GM12878 (cell line): ENCODE measurements around the gene RIMBP2. TPM values are rescaled to one million over a fixed set of nuclear protein-coding genes. Genes with fewer than 3 reads are reported as not detected.

ENCODE experiments used
- ATAC-seq: fragments of 200-7000 bp; cut with Tn5 transposase; 3 replicates; pipeline ENCODE4 v1.9.1; 2020; ENCODE audit warnings: mild to moderate bottlenecking, moderate library complexity
- BruUV-seq: library from RNA; stranded (reverse); fragments of 400-500 nt; replicated peaks from 2 replicates; lab custom pipeline; 2021; lab: Mats Ljungman, UMichigan
- CTCF ChIA-PET: fragments of 300-600 bp; sonication (Branson Sonifier 250); formaldehyde crosslinking; extraction: SDS; loops from one replicate; lab custom pipeline; 2021; ENCODE audit warnings: inconsistent platforms; lab: Yijun Ruan, JAX
- POLR2A ChIA-PET: fragments of 350-600 bp; formaldehyde crosslinking; extraction: SDS; loops from one replicate; lab custom pipeline; 2021; ENCODE audit warnings: inconsistent platforms; lab: Charles Lee
- RAD21 ChIA-PET: fragments of 300-600 bp; sonication (Branson Sonifier 250); formaldehyde crosslinking; loops from one replicate; lab custom pipeline; 2023; ENCODE audit warnings: antibody characterized with exemption; ENCODE audit not compliant: unreplicated experiment; lab: Charles Lee
- SMC1A ChIA-PET: fragments of 300-600 bp; sonication (Branson Sonifier 250); formaldehyde crosslinking; loops from one replicate; lab custom pipeline; 2023; ENCODE audit not compliant: unreplicated experiment, uncharacterized antibody; lab: Charles Lee
- DNase-seq: peaks from one replicate; pipeline ENCODE4 v3.0.0-alpha.2; 2011; ENCODE audit warnings: low read depth, low spot score
- FAIRE-seq: peaks from 3 replicates; lab custom pipeline; 2011; peaks lifted over from hg19 to GRCh38; lab: Jason Lieb, UNC
- H2AFZ ChIP-seq: 2 replicates; pipeline ENCODE4 v1.6.0; 2011; ENCODE audit warnings: low read depth, low read length, control low read depth; ENCODE audit not compliant: control insufficient read depth
- H3K27ac ChIP-seq: 2 replicates; pipeline ENCODE4 v1.5.1; 2011; ENCODE audit warnings: control low read depth; ENCODE audit not compliant: control insufficient read depth, insufficient read depth
- H3K27me3 ChIP-seq, 2 experiments: replicated peaks in 1 of 2; 2 replicates each; pipeline versions ENCODE4 v1.6.0 to v1.6.1; 2011; ENCODE audit warnings: low read length in 1 of 2; ENCODE audit not compliant: control insufficient read depth in 2 of 2, insufficient read depth in 2 of 2
- H3K36me3 ChIP-seq, 2 experiments: 2 replicates each; pipeline ENCODE4 v1.5.1; 2011; ENCODE audit warnings: low read length in 1 of 2; ENCODE audit not compliant: control insufficient read depth in 2 of 2, insufficient read depth in 2 of 2
- H3K4me1 ChIP-seq: 2 replicates; pipeline ENCODE4 v1.6.1; 2011; ENCODE audit warnings: mild to moderate bottlenecking, low read length, moderate library complexity, mixed read lengths; ENCODE audit not compliant: control insufficient read depth, insufficient read depth
- H3K4me2 ChIP-seq: 2 replicates; pipeline ENCODE4 v1.6.0; 2011; ENCODE audit warnings: control low read depth; ENCODE audit not compliant: control insufficient read depth, insufficient read depth
- H3K4me3 ChIP-seq: fragments of 200-600 bp; sonication (generic); 2 replicates; pipeline ENCODE4 v1.5.1; 2016
- H3K79me2 ChIP-seq: 2 replicates; pipeline ENCODE4 v1.6.0; 2011; ENCODE audit warnings: low read length; ENCODE audit not compliant: control insufficient read depth, insufficient read depth
- H3K9ac ChIP-seq: 2 replicates; pipeline ENCODE4 v1.8.0; 2011; ENCODE audit warnings: low read length, control low read depth, mixed read lengths; ENCODE audit not compliant: control insufficient read depth, insufficient read depth
- H3K9me3 ChIP-seq: replicated peaks from 3 replicates; pipeline ENCODE4 v1.5.1; 2011; ENCODE audit warnings: mild to moderate bottlenecking, low read length; ENCODE audit not compliant: control insufficient read depth, insufficient read depth
- H4K20me1 ChIP-seq: 2 replicates; pipeline ENCODE4 v1.6.0; 2011; ENCODE audit not compliant: control insufficient read depth, insufficient read depth
- BMI1 ChIP-seq: fragments of 450-650 bp; IDR thresholded peaks from 2 replicates; pipeline ENCODE4 v1.6.1; 2016; ENCODE audit warnings: mild to moderate bottlenecking, moderate library complexity, borderline replicate concordance
- CHD2 ChIP-seq: IDR thresholded peaks from 2 replicates; pipeline ENCODE4 v1.6.1; 2011; ENCODE audit warnings: low read depth, low read length, improper control_type of control experiment, borderline replicate concordance
- CUX1 ChIP-seq: IDR thresholded peaks from 2 replicates; pipeline ENCODE4 v1.6.1; 2012; ENCODE audit warnings: improper control_type of control experiment, low read depth, low read length; ENCODE audit not compliant: insufficient replicate concordance
- JUNB ChIP-seq: IDR thresholded peaks from 2 replicates; pipeline ENCODE4 v1.6.1; 2016; ENCODE audit warnings: antibody characterized with exemption, mild to moderate bottlenecking
- MTA2 ChIP-seq: fragments of 450-650 bp; IDR thresholded peaks from 2 replicates; pipeline ENCODE4 v1.6.1; 2016; ENCODE audit warnings: low read depth, mild to moderate bottlenecking, moderate library complexity
- RAD21 ChIP-seq: IDR thresholded peaks from 2 replicates; pipeline ENCODE4 v1.6.1; 2011; ENCODE audit warnings: mild to moderate bottlenecking, low read depth, low read length, moderate library complexity; ENCODE audit not compliant: insufficient read depth
- SMARCA5 ChIP-seq: fragments of 450-650 bp; IDR thresholded peaks from 2 replicates; pipeline ENCODE4 v1.6.1; 2017; ENCODE audit warnings: mild to moderate bottlenecking
- WGBS: methylation state at CpG from one replicate; pipeline ENCODE4 v1.1.6; 2016; ENCODE audit warnings: low lambda C conversion rate; ENCODE audit not compliant: insufficient replicate concordance, insufficient coverage; ENCODE audit errors: missing lambda C conversion rate; 5-methylcytosine and 5-hydroxymethylcytosine counted together
- in situ Hi-C: fragments of 300-500 bp; cut with MboI; formaldehyde crosslinking; loops from 9 replicates; pipeline ENCODE4 v1.14.3; 2018; ENCODE audit warnings: mixed read lengths
- intact Hi-C: fragments of 100-400 bp; cut with micrococcal nuclease; formaldehyde crosslinking; loops from one replicate; pipeline ENCODE4 v1.14.2; 2022; ENCODE audit not compliant: unreplicated experiment
- polyA plus RNA-seq, 11 experiments: library from polyadenylated mRNA; depleted of rRNA in 4 of 11; unstranded in 6 of 11; stranded (reverse) in 5 of 11; fragments of >200 nt; fragmentation: Nextera tagmentation in 4 of 11; fragmentation: Illumina TruSeq in 1 of 11; extraction: Ambion mirVana in 4 of 11; extraction: Trizol in 1 of 11; gene quantifications; 1 replicate in 1 of 11; 2 replicates in 10 of 11; pipeline versions ENCODE4 v1.2.1 to v1.2.3, GENCODE V29; 2011 to 2016; ENCODE audit warnings: inconsistent platforms in 2 of 11, missing spikeins in 2 of 11, low read depth in 1 of 11
- total RNA-seq, 4 experiments: library from RNA; depleted of rRNA in 3 of 4; stranded (reverse); fragments of >200 nt in 3 of 4; fragmentation: Illumina TruSeq in 1 of 4; extraction: Trizol in 1 of 4; gene quantifications; 2 replicates each; pipeline versions ENCODE4 v1.2.1 to v1.2.3, GENCODE V29; 2013 to 2021
- TF ChIP-seq, protein P1 (sequence below): fragments of 450-650 bp; IDR thresholded peaks from 2 replicates; pipeline ENCODE4 v1.6.1; 2017; ENCODE audit warnings: low read depth, mild to moderate bottlenecking, moderate library complexity
- TF ChIP-seq, protein P2 (sequence below): fragments of 450-650 bp; formaldehyde crosslinking; IDR thresholded peaks from 2 replicates; pipeline ENCODE4 v1.5.0; 2022; ENCODE audit warnings: mild to moderate bottlenecking, missing genetic modification characterization

Gene RIMBP2
- total and polyA plus RNA-seq, 10 of the 15 experiments (the other 5 are each of a cell fraction or from before 2014, with no cell fraction given) = 0.04 to 2.9 (median 0.07) TPM; not detected in 1

- TF ChIP-seq CUX1 (no peak), JUNB (no peak), BMI1 (no peak)
- TF ChIP-seq, protein P1, sequence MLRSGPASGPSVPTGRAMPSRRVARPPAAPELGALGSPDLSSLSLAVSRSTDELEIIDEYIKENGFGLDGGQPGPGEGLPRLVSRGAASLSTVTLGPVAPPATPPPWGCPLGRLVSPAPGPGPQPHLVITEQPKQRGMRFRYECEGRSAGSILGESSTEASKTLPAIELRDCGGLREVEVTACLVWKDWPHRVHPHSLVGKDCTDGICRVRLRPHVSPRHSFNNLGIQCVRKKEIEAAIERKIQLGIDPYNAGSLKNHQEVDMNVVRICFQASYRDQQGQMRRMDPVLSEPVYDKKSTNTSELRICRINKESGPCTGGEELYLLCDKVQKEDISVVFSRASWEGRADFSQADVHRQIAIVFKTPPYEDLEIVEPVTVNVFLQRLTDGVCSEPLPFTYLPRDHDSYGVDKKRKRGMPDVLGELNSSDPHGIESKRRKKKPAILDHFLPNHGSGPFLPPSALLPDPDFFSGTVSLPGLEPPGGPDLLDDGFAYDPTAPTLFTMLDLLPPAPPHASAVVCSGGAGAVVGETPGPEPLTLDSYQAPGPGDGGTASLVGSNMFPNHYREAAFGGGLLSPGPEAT = no peak
Measured at GRCh38 chr12:130463275-130463658, 252.8 kb downstream of the RIMBP2 start (continued).

DNA sequence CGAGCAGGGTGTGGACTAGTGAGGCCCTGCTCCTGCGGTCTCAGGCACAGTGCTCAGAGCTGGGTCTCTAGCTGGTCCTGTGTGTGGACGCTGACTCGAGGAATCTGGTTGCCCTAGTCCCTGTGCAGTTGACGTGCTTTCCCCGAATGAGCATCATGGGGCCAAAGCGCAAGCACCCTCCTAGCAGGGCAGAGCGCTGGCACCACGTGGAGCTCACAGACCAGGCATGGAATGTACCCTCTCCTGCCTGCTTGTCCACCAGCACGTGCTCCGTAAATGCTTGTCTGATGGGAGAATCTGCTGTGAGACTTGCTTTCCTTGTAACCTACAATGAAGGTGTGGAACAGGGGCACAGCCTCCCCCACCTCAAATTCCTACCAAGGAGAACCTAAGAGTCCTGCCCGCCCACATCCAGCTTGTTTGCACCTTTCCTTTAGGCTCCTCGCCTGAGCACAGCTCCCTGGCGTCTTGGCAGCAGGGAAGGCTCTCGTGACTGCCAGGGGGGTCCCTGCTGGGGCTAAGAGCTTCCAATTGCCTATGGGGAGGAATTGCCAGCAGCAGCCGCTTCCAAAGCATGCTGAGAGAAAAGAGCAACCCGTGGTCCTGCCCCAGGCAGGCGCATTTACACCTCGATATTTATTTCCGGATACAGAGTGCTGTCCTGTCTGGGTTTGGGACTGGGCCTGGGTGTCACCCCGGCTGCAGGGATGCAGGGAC is 253.4 kb downstream of the RIMBP2 start:
- DNase-seq = no peak
- Histone ChIP-seq H3K27me3 (no peaks in the 10 kb centered on the region), H4K20me1 (no peaks in the 10 kb centered on the region), H3K9ac (no peak overlapping the region), H2AFZ (no peak overlapping the region), H3K79me2 (no peaks in the 10 kb centered on the region), H3K9me3 (no peaks in the 10 kb centered on the region; the same call in 2 of the 3 replicates), H3K27ac (no peak overlapping the region), H3K4me1 (no peaks in the 10 kb centered on the region), H3K4me2 (no peak overlapping the region), H3K36me3 (no peaks in the 10 kb centered on the region), H3K4me3 (no peak overlapping the region)
- ChIA-PET POLR2A (no interaction called here), RAD21 (no interaction called here), SMC1A (no interaction called here), CTCF (no interaction called here)
- TF ChIP-seq SMARCA5 (no peak), MTA2 (no peak), RAD21 (no peak), CHD2 (no peak)
- TF ChIP-seq, protein P2, sequence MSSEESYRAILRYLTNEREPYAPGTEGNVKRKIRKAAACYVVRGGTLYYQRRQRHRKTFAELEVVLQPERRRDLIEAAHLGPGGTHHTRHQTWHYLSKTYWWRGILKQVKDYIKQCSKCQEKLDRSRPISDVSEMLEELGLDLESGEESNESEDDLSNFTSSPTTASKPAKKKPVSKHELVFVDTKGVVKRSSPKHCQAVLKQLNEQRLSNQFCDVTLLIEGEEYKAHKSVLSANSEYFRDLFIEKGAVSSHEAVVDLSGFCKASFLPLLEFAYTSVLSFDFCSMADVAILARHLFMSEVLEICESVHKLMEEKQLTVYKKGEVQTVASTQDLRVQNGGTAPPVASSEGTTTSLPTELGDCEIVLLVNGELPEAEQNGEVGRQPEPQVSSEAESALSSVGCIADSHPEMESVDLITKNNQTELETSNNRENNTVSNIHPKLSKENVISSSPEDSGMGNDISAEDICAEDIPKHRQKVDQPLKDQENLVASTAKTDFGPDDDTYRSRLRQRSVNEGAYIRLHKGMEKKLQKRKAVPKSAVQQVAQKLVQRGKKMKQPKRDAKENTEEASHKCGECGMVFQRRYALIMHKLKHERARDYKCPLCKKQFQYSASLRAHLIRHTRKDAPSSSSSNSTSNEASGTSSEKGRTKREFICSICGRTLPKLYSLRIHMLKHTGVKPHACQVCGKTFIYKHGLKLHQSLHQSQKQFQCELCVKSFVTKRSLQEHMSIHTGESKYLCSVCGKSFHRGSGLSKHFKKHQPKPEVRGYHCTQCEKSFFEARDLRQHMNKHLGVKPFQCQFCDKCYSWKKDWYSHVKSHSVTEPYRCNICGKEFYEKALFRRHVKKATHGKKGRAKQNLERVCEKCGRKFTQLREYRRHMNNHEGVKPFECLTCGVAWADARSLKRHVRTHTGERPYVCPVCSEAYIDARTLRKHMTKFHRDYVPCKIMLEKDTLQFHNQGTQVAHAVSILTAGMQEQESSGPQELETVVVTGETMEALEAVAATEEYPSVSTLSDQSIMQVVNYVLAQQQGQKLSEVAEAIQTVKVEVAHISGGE (CRISPR knock-in tag) = no peak
- 39% methylated on average over 21 of the region's 21 CpGs for WGBS
- ATAC-seq = no peak
- intact Hi-C loops = no loop called here
- no peak for FAIRE-seq
- no TSS peak for BruUV-seq
- in situ Hi-C loops = no loop called here
